Measurements from ENCODE around the gene CNGA3.
"Not testable (repeated sequence)": the region's sequence is repeated elsewhere in the genome, so short reads cannot be mapped to it uniquely, and the experiment has no call there.

DNA sequence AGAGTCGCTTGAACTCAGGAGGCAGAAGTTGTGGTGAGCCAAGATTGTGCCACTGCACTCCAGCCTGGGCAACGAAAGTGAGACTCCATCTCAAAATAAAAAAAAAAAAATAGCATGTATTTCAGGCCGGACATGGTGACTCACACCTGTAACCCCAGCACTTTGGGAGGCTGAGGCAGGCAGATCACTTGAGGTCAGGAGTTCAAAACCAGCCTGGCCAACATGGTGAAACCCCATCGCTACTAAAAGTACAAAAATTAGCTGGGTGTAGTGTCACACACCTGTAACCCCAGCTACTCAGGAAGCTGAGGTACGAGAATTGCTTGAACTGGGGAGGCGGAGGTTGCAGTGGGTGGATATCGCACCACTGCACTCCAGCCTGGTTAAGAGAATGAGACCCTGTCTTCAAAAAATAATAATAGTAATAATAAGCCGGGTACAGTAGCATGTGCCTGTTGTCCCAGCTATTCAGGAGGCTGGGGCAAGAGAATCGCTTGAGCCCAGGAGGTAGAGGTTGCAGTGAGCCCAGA lies 69.5 kb downstream of the CNGA3 start:
- not testable (repeated sequence) for TF ChIP-seq EP300, POLR2A, POLR2AphosphoS5 (IDR thresholded peaks at IDR 0.05)
- TF ChIP-seq, protein P1, sequence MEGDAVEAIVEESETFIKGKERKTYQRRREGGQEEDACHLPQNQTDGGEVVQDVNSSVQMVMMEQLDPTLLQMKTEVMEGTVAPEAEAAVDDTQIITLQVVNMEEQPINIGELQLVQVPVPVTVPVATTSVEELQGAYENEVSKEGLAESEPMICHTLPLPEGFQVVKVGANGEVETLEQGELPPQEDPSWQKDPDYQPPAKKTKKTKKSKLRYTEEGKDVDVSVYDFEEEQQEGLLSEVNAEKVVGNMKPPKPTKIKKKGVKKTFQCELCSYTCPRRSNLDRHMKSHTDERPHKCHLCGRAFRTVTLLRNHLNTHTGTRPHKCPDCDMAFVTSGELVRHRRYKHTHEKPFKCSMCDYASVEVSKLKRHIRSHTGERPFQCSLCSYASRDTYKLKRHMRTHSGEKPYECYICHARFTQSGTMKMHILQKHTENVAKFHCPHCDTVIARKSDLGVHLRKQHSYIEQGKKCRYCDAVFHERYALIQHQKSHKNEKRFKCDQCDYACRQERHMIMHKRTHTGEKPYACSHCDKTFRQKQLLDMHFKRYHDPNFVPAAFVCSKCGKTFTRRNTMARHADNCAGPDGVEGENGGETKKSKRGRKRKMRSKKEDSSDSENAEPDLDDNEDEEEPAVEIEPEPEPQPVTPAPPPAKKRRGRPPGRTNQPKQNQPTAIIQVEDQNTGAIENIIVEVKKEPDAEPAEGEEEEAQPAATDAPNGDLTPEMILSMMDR (IDR thresholded peaks at IDR 0.05): not testable (repeated sequence)
